NT2/D1 (cell line): Measurements from ENCODE around the gene PIP5KL1.

Experiments used
- DNase-seq: peaks from one replicate; pipeline ENCODE4 v3.0.0-alpha.2; 2011; ENCODE audit warnings: low read depth, low spot score
- H3K27me3 ChIP-seq: 2 replicates; pipeline ENCODE4 v1.6.0; 2011; ENCODE audit warnings: mild to moderate bottlenecking; ENCODE audit not compliant: insufficient read length, insufficient read depth
- H3K36me3 ChIP-seq: 2 replicates; pipeline ENCODE4 v1.6.1; 2011; ENCODE audit warnings: mild to moderate bottlenecking, low read length, mixed read lengths; ENCODE audit not compliant: insufficient read depth, insufficient read length
- H3K4me1 ChIP-seq: 2 replicates; pipeline ENCODE4 v1.5.1; 2011; ENCODE audit not compliant: insufficient read depth, insufficient read length
- H3K4me3 ChIP-seq: 2 replicates; pipeline ENCODE4 v1.5.1; 2011; ENCODE audit warnings: low read depth; ENCODE audit not compliant: insufficient read length
- H3K9ac ChIP-seq: 2 replicates; pipeline ENCODE4 v1.6.0; 2011; ENCODE audit warnings: low read depth; ENCODE audit not compliant: insufficient read length
- H3K9me3 ChIP-seq: 2 replicates; pipeline ENCODE4 v1.5.1; 2011; ENCODE audit warnings: mild to moderate bottlenecking, low read length; ENCODE audit not compliant: insufficient read depth
- SUZ12 ChIP-seq: IDR thresholded peaks from 2 replicates; pipeline ENCODE4 v1.6.1; 2011; ENCODE audit not compliant: insufficient read length, insufficient read depth; ENCODE audit errors: extremely low read depth
- YY1 ChIP-seq: IDR thresholded peaks from 2 replicates; pipeline ENCODE4 v1.6.1; 2011; ENCODE audit not compliant: insufficient read length, insufficient read depth
- ZNF274 ChIP-seq: IDR thresholded peaks from 2 replicates; pipeline ENCODE4 v1.6.1; 2011; ENCODE audit warnings: mild to moderate bottlenecking, low read depth, low read length

The PIP5KL1 gene

GRCh38 chr9:127876764-127877562 is 53.6 kb downstream of the PIP5KL1 start:
- Histone ChIP-seq H3K36me3 (peaks cover 25% of the 10 kb centered on the region), H3K9ac (peak overlapping the region; percentile 61), H3K9me3 (no peaks in the 10 kb centered on the region), H3K27me3 (no peaks in the 10 kb centered on the region), H3K4me1 (peaks cover 33% of the 10 kb centered on the region), H3K4me3 (peak overlapping the region; percentile 36)
- TF ChIP-seq ZNF274 = no peak
- TF ChIP-seq YY1 = no peak
- no peak for TF ChIP-seq SUZ12
- DNase-seq = no peak

- H3K9me3 ChIP-seq = no peaks in the 10 kb centered on the region
- no peak for TF ChIP-seq SUZ12
- no peak for TF ChIP-seq ZNF274
- no peak for TF ChIP-seq YY1
- DNase-seq = no peak
- H3K9ac ChIP-seq = no peak overlapping the region
- peaks cover 33% of the 10 kb centered on the region for H3K36me3 ChIP-seq
- peaks cover 33% of the 10 kb centered on the region for H3K4me1 ChIP-seq
- H3K4me3 ChIP-seq = no peak overlapping the region
- H3K27me3 ChIP-seq = no peaks in the 10 kb centered on the region
Measured at GRCh38 chr9:127876026-127876763, 54.4 kb downstream of the PIP5KL1 start.

GRCh38 chr9:127875306-127875966 is 55.1 kb downstream of the PIP5KL1 start:
- Histone ChIP-seq H3K36me3 (peaks cover 38% of the 10 kb centered on the region), H3K4me3 (no peak overlapping the region), H3K9me3 (no peaks in the 10 kb centered on the region), H3K27me3 (no peaks in the 10 kb centered on the region), H3K9ac (peak overlapping the region; percentile 50), H3K4me1 (peaks cover 33% of the 10 kb centered on the region)
- TF ChIP-seq YY1 = no peak
- no peak for TF ChIP-seq SUZ12
- no peak for TF ChIP-seq ZNF274
- DNase-seq = no peak

- TF ChIP-seq SUZ12 (no peak), ZNF274 (no peak), YY1 (no peak)
- DNase-seq = no peak
- Histone ChIP-seq H3K4me3 (no peak overlapping the region), H3K36me3 (peaks cover 38% of the 10 kb centered on the region), H3K9ac (no peak overlapping the region), H3K4me1 (peaks cover 34% of the 10 kb centered on the region), H3K9me3 (no peaks in the 10 kb centered on the region), H3K27me3 (no peaks in the 10 kb centered on the region)
Measured at GRCh38 chr9:127874301-127875221, 56.0 kb downstream of the PIP5KL1 start.

GRCh38 chr9:127873886-127874285 is 56.7 kb downstream of the PIP5KL1 start:
- Histone ChIP-seq H3K9me3 (no peaks in the 10 kb centered on the region), H3K27me3 (no peaks in the 10 kb centered on the region), H3K4me1 (peaks cover 39% of the 10 kb centered on the region), H3K36me3 (peaks cover 38% of the 10 kb centered on the region), H3K9ac (no peak overlapping the region), H3K4me3 (no peak overlapping the region)
- no peak for TF ChIP-seq SUZ12
- TF ChIP-seq ZNF274 = no peak
- TF ChIP-seq YY1 = no peak
- no peak for DNase-seq

GRCh38 chr9:127873223-127873691 is 57.3 kb downstream of the PIP5KL1 start:
- peaks cover 40% of the 10 kb centered on the region for H3K36me3 ChIP-seq
- H3K4me1 ChIP-seq = peaks cover 39% of the 10 kb centered on the region

More at GRCh38 chr9:127873223-127873691, 57.3 kb downstream of the PIP5KL1 start:
- DNase-seq = no peak
- H3K4me3 ChIP-seq = no peak overlapping the region
- no peak for TF ChIP-seq SUZ12
- no peak for TF ChIP-seq ZNF274
- TF ChIP-seq YY1 = no peak
- no peaks in the 10 kb centered on the region for H3K9me3 ChIP-seq
- no peaks in the 10 kb centered on the region for H3K27me3 ChIP-seq
- H3K9ac ChIP-seq = peak overlapping the region; percentile 39
